AG08395 (cell line): Measurements from ENCODE around the gene PBXIP1.

Experiments used
- DNase-seq: peaks from one replicate; pipeline ENCODE4 v3.0.0; 2012; ENCODE audit warnings: mixed read lengths, low spot score

PBXIP1 gene

DNA sequence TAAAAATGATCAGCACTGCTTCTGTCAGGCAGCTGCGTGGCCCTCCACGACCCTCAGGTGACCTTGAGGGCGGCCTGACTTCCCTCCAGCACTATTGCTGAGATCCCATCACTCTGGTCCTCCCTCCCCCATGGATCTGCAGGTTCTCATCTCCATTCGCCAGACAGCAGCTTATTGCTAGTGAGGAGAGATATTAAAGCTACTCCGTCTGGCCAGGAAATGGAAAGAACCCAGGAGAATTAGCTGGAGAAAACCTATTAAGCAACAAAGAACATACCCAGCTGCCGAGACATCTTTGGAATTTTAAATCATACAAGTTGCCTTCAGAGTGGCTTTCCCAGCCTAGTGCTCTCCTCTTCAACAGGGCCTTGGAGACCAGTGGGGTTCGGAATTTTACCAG, 60.1 kb downstream of the PBXIP1 start:
- DNase-seq: no peak
